Keratinocyte (primary cell): Measurements from ENCODE around the gene ZFYVE9. TPM values are rescaled to one million over a fixed set of nuclear protein-coding genes. Genes with fewer than 3 reads are reported as not detected.

Experiments
- DNase-seq: peaks from one replicate; pipeline ENCODE4 v3.0.0-alpha.2; 2011; ENCODE audit warnings: low read depth, missing footprints, low spot score
- FAIRE-seq: peaks from 2 replicates; lab custom pipeline; 2011; peaks lifted over from hg19 to GRCh38; lab: Jason Lieb, UNC
- H2AFZ ChIP-seq: 2 replicates; pipeline ENCODE4 v1.6.0; 2012; ENCODE audit warnings: low read length, control low read depth, inconsistent platforms; ENCODE audit not compliant: control insufficient read depth
- H3K27ac ChIP-seq: 2 replicates; pipeline ENCODE4 v1.5.1; 2011; ENCODE audit warnings: low read length; ENCODE audit not compliant: control insufficient read depth, insufficient read depth
- H3K27me3 ChIP-seq: 3 replicates; pipeline ENCODE4 v1.6.0; 2011; ENCODE audit warnings: low read length; ENCODE audit not compliant: control insufficient read depth, insufficient read depth; ENCODE audit errors: extremely low read depth
- H3K36me3 ChIP-seq, 2 experiments: 2 replicates in 1 of 2; 3 replicates in 1 of 2; pipeline ENCODE4 v1.5.1; 2011; ENCODE audit warnings: low read length in 2 of 2, mild to moderate bottlenecking in 1 of 2; ENCODE audit not compliant: control insufficient read depth in 2 of 2, insufficient read depth in 2 of 2; ENCODE audit errors: extremely low read depth in 1 of 2
- H3K4me1 ChIP-seq: 3 replicates; pipeline ENCODE4 v1.5.1; 2011; ENCODE audit warnings: low read length; ENCODE audit not compliant: control insufficient read depth, insufficient read depth; ENCODE audit errors: extremely low read depth
- H3K4me2 ChIP-seq: 3 replicates; pipeline ENCODE4 v1.6.0; 2011; ENCODE audit warnings: low read depth, low read length; ENCODE audit not compliant: control insufficient read depth, insufficient read depth; ENCODE audit errors: extremely low read depth
- H3K4me3 ChIP-seq, 3 experiments: fragments of 200-600 bp in 1 of 3; sonication (generic) in 1 of 3; 2 replicates in 2 of 3; 3 replicates in 1 of 3; pipeline ENCODE4 v1.5.1; 2011 to 2016; ENCODE audit warnings: low read length in 3 of 3, mild to moderate bottlenecking in 3 of 3, control low read depth in 2 of 3, inconsistent platforms in 1 of 3, low read depth in 1 of 3, mixed read lengths in 1 of 3, mixed run types in 1 of 3, moderate library complexity in 1 of 3; ENCODE audit not compliant: control insufficient read depth in 2 of 3, insufficient read depth in 2 of 3; ENCODE audit errors: extremely low read depth in 1 of 3
- H3K79me2 ChIP-seq: 2 replicates; pipeline ENCODE4 v1.6.0; 2012; ENCODE audit warnings: low read length; ENCODE audit not compliant: control insufficient read depth, insufficient read depth
- H3K9ac ChIP-seq: 3 replicates; pipeline ENCODE4 v1.6.0; 2011; ENCODE audit warnings: low read length; ENCODE audit not compliant: control insufficient read depth, insufficient read depth; ENCODE audit errors: extremely low read depth
- H3K9me1 ChIP-seq: 3 replicates; pipeline ENCODE4 v1.6.0; 2011; ENCODE audit warnings: low read length; ENCODE audit not compliant: control insufficient read depth, insufficient read depth; ENCODE audit errors: extremely low read depth
- H3K9me3 ChIP-seq: 2 replicates; pipeline ENCODE4 v1.5.1; 2012; ENCODE audit warnings: low read depth, low read length; ENCODE audit not compliant: control insufficient read depth
- H4K20me1 ChIP-seq: 3 replicates; pipeline ENCODE4 v1.6.0; 2011; ENCODE audit warnings: low read length; ENCODE audit not compliant: control insufficient read depth, insufficient read depth; ENCODE audit errors: extremely low read depth
- CTCF ChIP-seq, 3 experiments: IDR thresholded peaks in 1 of 3; conservative IDR thresholded peaks in 1 of 3; optimal IDR thresholded peaks in 1 of 3; 2 replicates in 2 of 3; 3 replicates in 1 of 3; pipeline versions ENCODE3 to v1.5.1; 2011; ENCODE audit warnings: low read length in 3 of 3, mild to moderate bottlenecking in 3 of 3, moderate library complexity in 2 of 3, control low read depth in 1 of 3, inconsistent platforms in 1 of 3; ENCODE audit not compliant: insufficient read depth in 2 of 3; ENCODE audit errors: extremely low read depth in 1 of 3
- EZH2 ChIP-seq: IDR thresholded peaks from one replicate; pipeline ENCODE4 v1.6.1; 2012; ENCODE audit warnings: inconsistent platforms, mild to moderate bottlenecking, low read length, moderate library complexity
- dilution Hi-C: fragments of 300-500 bp; cut with MboI; formaldehyde crosslinking; loops from one replicate; pipeline ENCODE4 v1.7.0; 2020; ENCODE audit warnings: low sequenced_read_pairs; ENCODE audit not compliant: extremely low pct_ligation_motif_present
- polyA plus RNA-seq, 5 experiments: library from polyadenylated mRNA; depleted of rRNA in 3 of 5; stranded (reverse) in 3 of 5; stranded (forward) in 1 of 5; unstranded in 1 of 5; fragments of >200 nt; gene quantifications; 1 replicate in 1 of 5; 2 replicates in 3 of 5; 3 replicates in 1 of 5; pipeline versions ENCODE4 v1.2.1 to v1.2.3, GENCODE V29; 2011 to 2012; ENCODE audit warnings: missing spikeins in 2 of 5, low read depth in 1 of 5, low replicate concordance in 1 of 5

ZFYVE9 gene
- polyA plus RNA-seq, 1 donor (not counting 4 experiments of a cell fraction or from before 2014, with no cell fraction given) = 27.7 TPM

DNA sequence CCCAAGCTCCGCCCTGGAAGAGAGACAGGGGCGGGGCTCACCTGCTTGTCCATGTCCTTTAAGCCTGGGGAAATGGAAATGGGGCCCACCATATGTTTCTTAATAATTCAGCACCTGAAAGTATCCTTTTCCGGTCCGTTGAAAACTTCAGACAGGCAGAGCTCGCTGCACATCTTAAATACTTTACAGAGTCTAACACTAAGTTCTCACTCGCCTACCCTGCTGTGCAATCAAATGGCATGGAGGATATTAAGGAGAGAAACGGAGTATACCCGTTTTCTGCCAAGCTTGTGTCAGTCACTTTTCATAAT is 224.6 kb downstream of the ZFYVE9 start:
- peaks cover 29% of the 10 kb centered on the region for H3K4me1 ChIP-seq
- no peaks in the 10 kb centered on the region for H3K27me3 ChIP-seq
- peak overlapping the region; percentile 17 to 57 (median 41) for H3K4me3 ChIP-seq
- H3K9me3 ChIP-seq = no peaks in the 10 kb centered on the region
- peak overlapping the region; percentile 13 for H3K9ac ChIP-seq
- H4K20me1 ChIP-seq = no peaks in the 10 kb centered on the region
- TF ChIP-seq CTCF (optimal IDR thresholded peaks at IDR 0.05 in 1 of 3, IDR thresholded peaks at IDR 0.05 in 1 of 3, conservative IDR thresholded peaks at IDR 0.05 in 1 of 3; ENCODE audit: extremely low read depth in 1 of 3, insufficient read depth in 2 of 3, low read length in 3 of 3) (no peak), EZH2 (no peak)
- DNase-seq = no peak
- H3K4me2 ChIP-seq = peak overlapping the region; percentile 74
- peaks cover 2% of the 10 kb centered on the region for H3K9me1 ChIP-seq
- dilution Hi-C loops = no loop called here
- H3K36me3 ChIP-seq = peaks cover 11 to 12% of the 10 kb centered on the region in 2 experiments
- H3K27ac ChIP-seq = peak overlapping the region; percentile 10
- peaks cover 20% of the 10 kb centered on the region for H3K79me2 ChIP-seq
- peak overlapping the region; percentile 49 for H2AFZ ChIP-seq
- FAIRE-seq = no peak

- Histone ChIP-seq H3K4me1 (peaks cover 29% of the 10 kb centered on the region), H3K4me2 (no peak overlapping the region), H3K9ac (no peak overlapping the region), H3K27ac (no peak overlapping the region), H4K20me1 (no peaks in the 10 kb centered on the region), H3K27me3 (no peaks in the 10 kb centered on the region), H3K9me3 (no peaks in the 10 kb centered on the region), H3K79me2 (peaks cover 18% of the 10 kb centered on the region), H2AFZ (no peak overlapping the region), H3K36me3 (peaks cover 8 to 9% of the 10 kb centered on the region in 2 experiments), H3K9me1 (peaks cover 2% of the 10 kb centered on the region), H3K4me3 (no peak overlapping the region)
- no peak for DNase-seq
- TF ChIP-seq EZH2 = no peak
- no peak for TF ChIP-seq CTCF (optimal IDR thresholded peaks at IDR 0.05 in 1 of 3, IDR thresholded peaks at IDR 0.05 in 1 of 3, conservative IDR thresholded peaks at IDR 0.05 in 1 of 3; ENCODE audit: extremely low read depth in 1 of 3, insufficient read depth in 2 of 3, low read length in 3 of 3)
- dilution Hi-C loops = no loop called here
- FAIRE-seq = no peak
These were observed 225.4 kb downstream of the ZFYVE9 start for GRCh38 chr1:52367272-52367671.
